H1 (cell line): Measurements from ENCODE around the gene TNIP3. TPM values are rescaled to one million over a fixed set of nuclear protein-coding genes. Genes with fewer than 3 reads are reported as not detected.

Source experiments
- CTCF ChIA-PET: fragments of 300-600 bp; sonication (Branson Sonifier 250); formaldehyde crosslinking; loops from one replicate; lab custom pipeline; 2021; ENCODE audit not compliant: partially characterized antibody; lab: Charles Lee
- POLR2A ChIA-PET: fragments of 300-600 bp; sonication (Branson Sonifier 250); formaldehyde crosslinking; loops from one replicate; lab custom pipeline; 2021; ENCODE audit warnings: inconsistent platforms; ENCODE audit not compliant: partially characterized antibody; lab: Charles Lee
- DNase-seq, 2 experiments: peaks; one replicate each; pipeline versions ENCODE4 v3.0.0 to v3.0.0-alpha.2; 2010 to 2022; ENCODE audit warnings: low spot score in 2 of 2, low read depth in 1 of 2, mixed read lengths in 1 of 2
- FAIRE-seq: peaks from 2 replicates; lab custom pipeline; 2011; peaks lifted over from hg19 to GRCh38; lab: Jason Lieb, UNC
- H2AFZ ChIP-seq: 2 replicates; pipeline ENCODE4 v1.8.1; 2012; ENCODE audit warnings: low read length, inconsistent platforms
- H2AK5ac ChIP-seq: 2 replicates; pipeline ENCODE4 v1.6.1; 2013; ENCODE audit warnings: low read depth, low read length
- H2BK120ac ChIP-seq: replicated peaks from 2 replicates; pipeline ENCODE3; 2013; ENCODE audit warnings: low read depth, low read length, inconsistent platforms
- H2BK12ac ChIP-seq: 2 replicates; pipeline ENCODE4 v1.6.1; 2013; ENCODE audit warnings: low read depth, low read length
- H2BK15ac ChIP-seq: 2 replicates; pipeline ENCODE4 v1.6.1; 2013; ENCODE audit warnings: low read length
- H2BK20ac ChIP-seq: 2 replicates; pipeline ENCODE4 v1.6.1; 2013; ENCODE audit warnings: low read length
- H2BK5ac ChIP-seq: 2 replicates; pipeline ENCODE4 v1.6.1; 2013; ENCODE audit warnings: low read depth, low read length
- H3K14ac ChIP-seq: 2 replicates; pipeline ENCODE4 v1.6.1; 2013; ENCODE audit warnings: inconsistent platforms; ENCODE audit not compliant: insufficient read length
- H3K18ac ChIP-seq: 2 replicates; pipeline ENCODE4 v1.6.1; 2013; ENCODE audit warnings: low read length; ENCODE audit errors: extremely low read depth
- H3K23ac ChIP-seq: 2 replicates; pipeline ENCODE4 v1.6.1; 2013; ENCODE audit warnings: inconsistent platforms; ENCODE audit not compliant: insufficient read length
- H3K23me2 ChIP-seq: 2 replicates; pipeline ENCODE4 v1.6.1; 2013; ENCODE audit warnings: low read depth, low read length
- H3K27ac ChIP-seq: 2 replicates; pipeline ENCODE4 v1.6.1; 2011; ENCODE audit warnings: low read depth, low read length, inconsistent platforms
- H3K27me3 ChIP-seq, 4 experiments: replicated peaks in 1 of 4; 1 replicate in 1 of 4; 2 replicates in 3 of 4; pipeline versions ENCODE4 v1.6.1 to v1.8.1; 2011 to 2013; ENCODE audit warnings: low read length in 3 of 4, mild to moderate bottlenecking in 3 of 4, inconsistent platforms in 2 of 4, mixed read lengths in 2 of 4, moderate library complexity in 1 of 4; ENCODE audit not compliant: control insufficient read depth in 3 of 4, insufficient read depth in 3 of 4; ENCODE audit errors: extremely low read depth in 1 of 4
- H3K36me3 ChIP-seq, 4 experiments: 2 replicates each; pipeline versions ENCODE4 v1.6.1 to v1.8.1; 2011 to 2013; ENCODE audit warnings: mild to moderate bottlenecking in 4 of 4, low read length in 3 of 4, moderate library complexity in 2 of 4, control low read depth in 1 of 4, inconsistent platforms in 1 of 4; ENCODE audit not compliant: insufficient read depth in 4 of 4, control insufficient read depth in 2 of 4
- H3K4ac ChIP-seq: replicated peaks from 2 replicates; pipeline ENCODE3; 2013; ENCODE audit warnings: low read length, low read depth, mixed read lengths, inconsistent platforms; ENCODE audit not compliant: insufficient read length
- H3K4me1 ChIP-seq, 4 experiments: replicated peaks in 1 of 4; 1 replicate in 1 of 4; 2 replicates in 3 of 4; pipeline versions ENCODE4 v1.6.1 to v1.8.1; 2011 to 2013; ENCODE audit warnings: low read length in 3 of 4, inconsistent platforms in 2 of 4, mixed read lengths in 1 of 4; ENCODE audit not compliant: insufficient read depth in 4 of 4, control insufficient read depth in 3 of 4
- H3K4me2 ChIP-seq, 2 experiments: 2 replicates each; pipeline versions ENCODE4 v1.6.1 to v1.8.1; 2011 to 2013; ENCODE audit warnings: low read depth in 2 of 2, low read length in 2 of 2, control low read depth in 1 of 2, inconsistent platforms in 1 of 2, mild to moderate bottlenecking in 1 of 2; ENCODE audit not compliant: insufficient read depth in 1 of 2
- H3K4me3 ChIP-seq, 4 experiments: fragments of 200-600, 300-600 bp in 1 of 4; sonication (generic), shearing (Covaris generic), sonication (Bioruptor Twin) in 1 of 4; 2 replicates each; pipeline versions ENCODE4 v1.5.1 to v1.8.1; 2011 to 2016; ENCODE audit warnings: low read length in 4 of 4, low read depth in 3 of 4, control low read depth in 2 of 4, inconsistent platforms in 2 of 4, mild to moderate bottlenecking in 2 of 4, mixed read lengths in 1 of 4, moderate library complexity in 1 of 4; ENCODE audit not compliant: insufficient read depth in 2 of 4; ENCODE audit errors: extremely low read depth in 1 of 4
- H3K56ac ChIP-seq: replicated peaks from 2 replicates; pipeline ENCODE3; 2013; ENCODE audit warnings: low read depth, mild to moderate bottlenecking, mixed read lengths, low read length, inconsistent platforms; ENCODE audit not compliant: insufficient read length
- H3K79me1 ChIP-seq: 2 replicates; pipeline ENCODE4 v1.6.1; 2013; ENCODE audit warnings: low read depth, low read length, control low read depth
- H3K79me2 ChIP-seq, 2 experiments: 2 replicates each; pipeline versions ENCODE4 v1.6.1 to v1.8.1; 2012 to 2013; ENCODE audit warnings: low read length in 2 of 2, mild to moderate bottlenecking in 2 of 2, inconsistent platforms in 1 of 2; ENCODE audit not compliant: insufficient read depth in 2 of 2, control insufficient read depth in 1 of 2
- H3K9ac ChIP-seq, 4 experiments: replicated peaks in 1 of 4; 1 replicate in 1 of 4; 2 replicates in 3 of 4; pipeline versions ENCODE4 v1.6.1 to v1.8.1; 2011 to 2013; ENCODE audit warnings: low read depth in 3 of 4, low read length in 3 of 4, control low read depth in 2 of 4, mild to moderate bottlenecking in 2 of 4, moderate library complexity in 2 of 4, inconsistent platforms in 1 of 4; ENCODE audit errors: extremely low read depth in 1 of 4
- H3K9me3 ChIP-seq, 2 experiments: 2 replicates each; pipeline versions ENCODE4 v1.6.1 to v1.8.1; 2012 to 2013; ENCODE audit warnings: mild to moderate bottlenecking in 2 of 2, moderate library complexity in 2 of 2, control low read depth in 1 of 2, inconsistent platforms in 1 of 2, low read depth in 1 of 2, low read length in 1 of 2, mixed read lengths in 1 of 2; ENCODE audit not compliant: insufficient read depth in 2 of 2
- H4K20me1 ChIP-seq, 2 experiments: replicated peaks in 1 of 2; 2 replicates each; pipeline versions ENCODE3 to v1.8.1; 2011 to 2013; ENCODE audit warnings: inconsistent platforms in 2 of 2, low read length in 2 of 2, mild to moderate bottlenecking in 1 of 2; ENCODE audit not compliant: insufficient read depth in 2 of 2, control insufficient read depth in 1 of 2
- H4K5ac ChIP-seq: 2 replicates; pipeline ENCODE4 v1.6.1; 2013; ENCODE audit warnings: low read length, low read depth, mixed read lengths, inconsistent platforms; ENCODE audit not compliant: insufficient read length
- H4K8ac ChIP-seq: 2 replicates; pipeline ENCODE4 v1.8.0; 2013; ENCODE audit warnings: mild to moderate bottlenecking, moderate library complexity, low read length, inconsistent platforms; ENCODE audit not compliant: insufficient read depth; ENCODE audit errors: extremely low read depth
- H4K91ac ChIP-seq: replicated peaks from 2 replicates; pipeline ENCODE3; 2013; ENCODE audit warnings: low read length, mixed read lengths, inconsistent platforms; ENCODE audit not compliant: insufficient read length
- CTCF ChIP-seq, 3 experiments: IDR thresholded peaks; 1 replicate in 2 of 3; 2 replicates in 1 of 3; pipeline versions ENCODE4 v1.5.1 to v1.6.1; 2011; ENCODE audit warnings: low read length in 3 of 3, mild to moderate bottlenecking in 3 of 3, inconsistent platforms in 2 of 3, low read depth in 1 of 3, moderate library complexity in 1 of 3; ENCODE audit not compliant: insufficient read depth in 1 of 3; ENCODE audit errors: control extremely low read depth in 1 of 3
- POLR2AphosphoS5 ChIP-seq: IDR thresholded peaks from 2 replicates; pipeline ENCODE4 v1.6.1; 2011; ENCODE audit warnings: low read depth, low read length
- RAD21 ChIP-seq, 2 experiments: IDR thresholded peaks in 1 of 2; conservative IDR thresholded peaks in 1 of 2; 2 replicates each; pipeline ENCODE4 v1.6.1; 2011; ENCODE audit warnings: low read depth in 2 of 2, low read length in 2 of 2, improper control_type of control experiment in 1 of 2, inconsistent platforms in 1 of 2, mild to moderate bottlenecking in 1 of 2, moderate library complexity in 1 of 2
- WGBS, 2 experiments: shearing (Covaris generic) in 1 of 2; methylation state at CpG; one replicate each; pipeline versions ENCODE4 v1.1.6 to v1.1.7; 2013 to 2015; ENCODE audit warnings: low lambda C conversion rate in 2 of 2, mixed read lengths in 2 of 2, inconsistent platforms in 1 of 2, low coverage in 1 of 2, missing lambda C conversion rate in 1 of 2; ENCODE audit not compliant: insufficient replicate concordance in 2 of 2, insufficient coverage in 1 of 2, insufficient read length in 1 of 2; ENCODE audit errors: extremely low coverage in 1 of 2, missing lambda C conversion rate in 1 of 2; 5-methylcytosine and 5-hydroxymethylcytosine counted together
- polyA plus RNA-seq, 7 experiments: library from polyadenylated mRNA; depleted of rRNA in 3 of 7; stranded (reverse) in 5 of 7; unstranded in 2 of 7; fragments of >200 nt in 5 of 7; fragments of 200-250 nt in 2 of 7; gene quantifications; 1 replicate in 5 of 7; 2 replicates in 1 of 7; 4 replicates in 1 of 7; pipeline versions ENCODE4 v1.2.1 to v1.2.3, GENCODE V29; 2011 to 2013; ENCODE audit warnings: missing spikeins in 2 of 7, mixed read lengths in 2 of 7
- total RNA-seq: library from RNA; stranded (reverse); fragmentation: NEBNext Ultra II Directional; extraction: Animal tissue kit (Norgen Biotek cat#: 25700); gene quantifications from 2 replicates; pipeline ENCODE4 v1.2.1, GENCODE V29; 2021

Gene TNIP3
- total and polyA plus RNA-seq, 2 of the 8 experiments (the other 6 are each of a cell fraction or from before 2014, with no cell fraction given): not detected

GRCh38 chr4:121192480-121192879 is 28.4 kb upstream of the TNIP3 start:
- no peak for DNase-seq
- Histone ChIP-seq H3K27ac (no peak overlapping the region), H2BK12ac (no peak overlapping the region), H3K23me2 (no peaks in the 10 kb centered on the region), H3K14ac (no peak overlapping the region), H2BK5ac (no peak overlapping the region), H4K91ac (no peak overlapping the region), H3K27me3 (no peaks in the 10 kb centered on the region), H3K79me2 (no peaks in the 10 kb centered on the region), H4K20me1 (no peaks in the 10 kb centered on the region), H2AFZ (no peak overlapping the region), H3K18ac (no peak overlapping the region), H3K56ac (no peak overlapping the region), H3K4me2 (no peak overlapping the region), H3K36me3 (no peaks in the 10 kb centered on the region), H2BK15ac (no peak overlapping the region), H2AK5ac (no peak overlapping the region), H4K5ac (no peak overlapping the region), H3K23ac (no peak overlapping the region), H3K9ac (no peak overlapping the region), H4K8ac (no peak overlapping the region), H3K4me3 (no peak overlapping the region), H3K79me1 (no peaks in the 10 kb centered on the region), H3K4me1 (peaks cover 0 to 5% (median 0%) of the 10 kb centered on the region in 4 experiments; a peak in 2 of 7 replicates), H2BK20ac (no peak overlapping the region), H3K4ac (no peak overlapping the region), H3K9me3 (no peaks in the 10 kb centered on the region), H2BK120ac (no peak overlapping the region)
- TF ChIP-seq RAD21 (IDR thresholded peaks at IDR 0.05 in 1 of 2, conservative IDR thresholded peaks at IDR 0.05 in 1 of 2; ENCODE audit: low read depth in 2 of 2, low read length in 2 of 2) (peak; percentile 87 to 90), POLR2AphosphoS5 (no peak), CTCF (IDR thresholded peaks at IDR 0.05; ENCODE audit: control extremely low read depth in 1 of 3, insufficient read depth in 1 of 3, low read depth in 1 of 3, low read length in 3 of 3) (peak in 2 of 3 experiments; percentile 70 to 82; a peak in 3 of 4 replicates)
- ChIA-PET CTCF (interaction anchor here (0.6 to 4.0 kb wide), 63 partner anchors 9 to 806 kb away, joined by 3 to 65 read pairs (median 4); no protein-coding TSS in a partner anchor), POLR2A (no interaction called here)
- WGBS, 2 experiments: 61% methylated on average over 6 of the region's 6 CpGs; no CpG with 5 or more reads in 1 of the 2 experiments
- peak; percentile 69 for FAIRE-seq
